Subcutaneous abdominal adipose tissue (tissue), 5 donors: ENCODE data around the gene CTNND2.

Experiments
- H3K27ac ChIP-seq: one replicate; pipeline ENCODE4 v1.7.0; 2013; ENCODE audit warnings: low read depth, mild to moderate bottlenecking, inconsistent platforms, low read length, moderate library complexity
- H3K27me3 ChIP-seq, 5 donors: one replicate each; pipeline ENCODE4 v1.7.0; 2013; ENCODE audit warnings: low read length in 5 of 5, inconsistent platforms in 1 of 5; ENCODE audit not compliant: control insufficient read depth in 5 of 5, insufficient read depth in 4 of 5
- H3K36me3 ChIP-seq, 5 donors: one replicate each; pipeline ENCODE4 v1.7.0; 2013; ENCODE audit warnings: low read length in 5 of 5; ENCODE audit not compliant: control insufficient read depth in 5 of 5, insufficient read depth in 5 of 5
- H3K4me1 ChIP-seq, 5 donors: one replicate each; pipeline ENCODE4 v1.7.0; 2013; ENCODE audit warnings: low read length in 5 of 5, mild to moderate bottlenecking in 3 of 5, moderate library complexity in 1 of 5; ENCODE audit not compliant: control insufficient read depth in 5 of 5, insufficient read depth in 5 of 5
- H3K4me3 ChIP-seq, 5 donors: one replicate each; pipeline ENCODE4 v1.7.0; 2013; ENCODE audit warnings: low read length in 5 of 5, low read depth in 1 of 5
- H3K9ac ChIP-seq, 5 donors: one replicate each; pipeline ENCODE4 v1.7.0; 2013; ENCODE audit warnings: low read length in 5 of 5, mild to moderate bottlenecking in 4 of 5, moderate library complexity in 3 of 5
- H3K9me3 ChIP-seq, 5 donors: one replicate each; pipeline ENCODE4 v1.7.0; 2013; ENCODE audit warnings: low read length in 5 of 5; ENCODE audit not compliant: control insufficient read depth in 5 of 5
- donor health status: healthy.
- donor health status: healthy.
- donor health status: healthy.
- donor health status: healthy.
- donor health status: healthy.

CTNND2 gene

GRCh38 chr5:11758321-11758720 is 145.9 kb downstream of the CTNND2 start:
- H3K4me3 ChIP-seq: no peak overlapping the region
- H3K27ac ChIP-seq: no peak overlapping the region
- no peaks in the 10 kb centered on the region for H3K36me3 ChIP-seq
- no peak overlapping the region for H3K9ac ChIP-seq
- no peaks in the 10 kb centered on the region for H3K27me3 ChIP-seq
- H3K9me3 ChIP-seq: no peaks in the 10 kb centered on the region
- no peaks in the 10 kb centered on the region for H3K4me1 ChIP-seq

DNA sequence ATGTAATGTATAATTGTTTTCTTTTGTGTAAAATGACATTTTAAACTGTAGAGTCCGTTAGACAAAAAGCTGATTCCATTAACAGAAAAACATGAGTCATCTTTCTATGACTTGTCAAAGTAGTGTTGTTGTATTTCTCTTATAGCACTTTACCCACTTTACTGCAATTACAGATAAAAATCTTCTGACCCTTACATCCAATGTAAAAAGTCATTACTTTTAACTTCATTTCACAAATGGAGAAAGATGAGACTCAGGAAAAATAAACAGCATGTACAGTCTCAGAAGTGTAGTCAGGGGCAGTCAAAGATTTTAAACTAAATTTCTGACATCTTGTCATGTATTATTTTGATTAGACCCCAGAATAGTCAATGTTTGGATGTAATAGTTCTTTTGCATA is 146.6 kb downstream of the CTNND2 start:
- H3K9ac ChIP-seq: no peak overlapping the region
- no peak overlapping the region for H3K4me3 ChIP-seq
- no peaks in the 10 kb centered on the region for H3K36me3 ChIP-seq
- no peaks in the 10 kb centered on the region for H3K4me1 ChIP-seq
- no peak overlapping the region for H3K27ac ChIP-seq
- H3K27me3 ChIP-seq: no peaks in the 10 kb centered on the region
- H3K9me3 ChIP-seq: no peaks in the 10 kb centered on the region

DNA sequence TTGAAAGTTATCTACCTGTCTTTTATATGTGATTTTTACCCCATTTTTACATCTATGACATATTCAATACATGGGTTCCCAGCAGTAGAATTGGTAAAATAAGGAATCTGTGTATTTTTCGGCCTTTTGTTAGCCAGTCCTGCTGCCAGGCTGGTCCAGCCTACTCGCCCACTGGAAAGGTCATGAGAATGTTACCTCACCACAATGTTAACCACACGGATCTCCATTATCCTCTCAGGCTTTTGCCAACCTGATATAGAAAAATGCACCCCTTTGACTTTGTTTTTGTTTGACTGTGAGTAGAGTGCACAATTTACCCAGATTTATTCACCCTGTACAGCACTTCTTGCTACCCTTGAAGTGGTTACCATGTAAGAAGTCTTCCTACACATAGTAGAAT is 167.2 kb downstream of the CTNND2 start:
- Histone ChIP-seq H3K9ac (no peak overlapping the region), H3K9me3 (peaks cover 0 to 3% (median 0%) of the 10 kb centered on the region in 5 donors), H3K27me3 (no peaks in the 10 kb centered on the region), H3K27ac (no peak overlapping the region), H3K36me3 (no peaks in the 10 kb centered on the region), H3K4me1 (no peaks in the 10 kb centered on the region), H3K4me3 (no peak overlapping the region)

- Histone ChIP-seq H3K4me3 (no peak overlapping the region), H3K27ac (no peak overlapping the region), H3K27me3 (no peaks in the 10 kb centered on the region), H3K9ac (no peak overlapping the region), H3K36me3 (no peaks in the 10 kb centered on the region), H3K9me3 (peaks cover 0 to 3% (median 0%) of the 10 kb centered on the region in 5 donors), H3K4me1 (no peaks in the 10 kb centered on the region)
Measured at GRCh38 chr5:11734369-11734768, 169.9 kb downstream of the CTNND2 start.

DNA sequence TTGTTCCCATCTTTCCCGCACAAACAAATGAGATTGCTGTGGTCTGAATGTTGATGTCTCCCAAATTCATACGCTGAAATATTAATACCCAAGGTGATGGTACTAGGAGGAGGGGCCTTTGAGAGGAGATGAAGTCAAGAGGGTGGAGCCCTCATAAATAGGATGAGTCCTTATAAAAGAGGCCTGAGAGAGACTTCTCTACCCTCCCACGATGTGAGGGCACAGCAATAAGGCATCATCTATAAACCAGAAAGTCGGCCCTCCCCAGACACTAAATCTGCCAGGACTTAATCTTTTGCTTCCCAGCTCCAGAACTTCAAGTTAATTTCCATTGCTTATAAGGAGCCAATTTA is 170.4 kb downstream of the CTNND2 start:
- Histone ChIP-seq H3K27ac (no peak overlapping the region), H3K36me3 (no peaks in the 10 kb centered on the region), H3K4me3 (no peak overlapping the region), H3K9me3 (no peaks in the 10 kb centered on the region), H3K27me3 (no peaks in the 10 kb centered on the region), H3K4me1 (no peaks in the 10 kb centered on the region), H3K9ac (no peak overlapping the region)

DNA sequence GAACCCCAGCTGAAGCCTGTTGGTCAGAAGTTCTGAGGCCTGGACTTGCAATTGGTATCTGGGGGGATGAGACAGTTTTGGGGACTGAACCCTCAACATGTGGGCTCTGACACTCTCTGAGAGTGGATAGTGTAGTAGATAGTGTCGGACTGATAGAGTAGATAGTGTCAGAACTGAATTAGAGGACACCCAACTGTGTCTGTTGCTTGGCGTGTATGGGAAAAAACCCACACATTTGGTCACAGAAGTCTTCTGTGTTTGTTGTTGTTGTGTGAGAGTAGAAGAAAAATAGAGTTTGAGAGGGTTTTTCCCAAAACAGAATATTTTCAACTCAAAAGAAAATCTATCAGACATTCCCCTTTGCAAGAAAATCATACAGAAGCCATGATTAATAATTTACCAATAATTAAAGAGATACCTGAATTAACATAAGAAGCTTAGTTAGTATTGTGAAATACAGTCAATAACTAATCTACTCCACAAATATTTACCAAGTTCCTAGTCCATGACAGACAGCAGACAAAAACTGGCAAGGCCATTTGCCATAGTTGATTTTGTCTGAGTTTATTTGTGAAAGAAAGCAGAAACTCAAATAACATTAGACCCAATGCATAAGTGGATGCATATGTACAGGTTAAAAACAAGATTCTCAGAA is 170.9 kb downstream of the CTNND2 start:
- no peak overlapping the region for H3K9ac ChIP-seq
- no peaks in the 10 kb centered on the region for H3K4me1 ChIP-seq
- H3K27ac ChIP-seq: no peak overlapping the region
- H3K9me3 ChIP-seq: no peaks in the 10 kb centered on the region
- no peaks in the 10 kb centered on the region for H3K27me3 ChIP-seq
- H3K4me3 ChIP-seq: no peak overlapping the region
- no peaks in the 10 kb centered on the region for H3K36me3 ChIP-seq

DNA sequence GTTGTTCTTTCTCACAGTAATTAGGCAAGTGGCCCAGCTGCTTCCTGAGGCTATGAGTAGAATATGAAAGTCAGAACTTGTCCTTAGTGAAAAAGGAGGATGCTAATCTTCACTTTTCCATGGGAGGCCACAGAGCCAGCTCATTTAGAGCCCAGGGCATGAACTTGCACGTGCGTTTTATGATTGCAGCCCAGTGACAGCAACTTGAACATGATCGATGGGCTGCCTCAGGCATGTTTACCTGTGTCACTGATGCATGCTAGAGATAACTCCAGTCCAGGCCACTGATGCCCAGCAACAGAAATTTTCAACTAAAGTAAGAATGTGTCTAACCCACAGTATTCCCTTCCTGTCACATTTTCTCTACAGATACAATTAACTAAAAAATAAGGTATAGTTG is 179.3 kb downstream of the CTNND2 start:
- H3K4me3 ChIP-seq: no peak overlapping the region

GRCh38 chr5:11719888-11720481 is 184.3 kb downstream of the CTNND2 start:
- Histone ChIP-seq H3K9ac (no peak overlapping the region), H3K9me3 (no peaks in the 10 kb centered on the region)

More for the DNA sequence above, 179.3 kb downstream of the CTNND2 start:
- Histone ChIP-seq H3K4me1 (no peaks in the 10 kb centered on the region), H3K9ac (no peak overlapping the region), H3K9me3 (no peaks in the 10 kb centered on the region), H3K36me3 (no peaks in the 10 kb centered on the region), H3K27me3 (no peaks in the 10 kb centered on the region), H3K27ac (no peak overlapping the region)

DNA sequence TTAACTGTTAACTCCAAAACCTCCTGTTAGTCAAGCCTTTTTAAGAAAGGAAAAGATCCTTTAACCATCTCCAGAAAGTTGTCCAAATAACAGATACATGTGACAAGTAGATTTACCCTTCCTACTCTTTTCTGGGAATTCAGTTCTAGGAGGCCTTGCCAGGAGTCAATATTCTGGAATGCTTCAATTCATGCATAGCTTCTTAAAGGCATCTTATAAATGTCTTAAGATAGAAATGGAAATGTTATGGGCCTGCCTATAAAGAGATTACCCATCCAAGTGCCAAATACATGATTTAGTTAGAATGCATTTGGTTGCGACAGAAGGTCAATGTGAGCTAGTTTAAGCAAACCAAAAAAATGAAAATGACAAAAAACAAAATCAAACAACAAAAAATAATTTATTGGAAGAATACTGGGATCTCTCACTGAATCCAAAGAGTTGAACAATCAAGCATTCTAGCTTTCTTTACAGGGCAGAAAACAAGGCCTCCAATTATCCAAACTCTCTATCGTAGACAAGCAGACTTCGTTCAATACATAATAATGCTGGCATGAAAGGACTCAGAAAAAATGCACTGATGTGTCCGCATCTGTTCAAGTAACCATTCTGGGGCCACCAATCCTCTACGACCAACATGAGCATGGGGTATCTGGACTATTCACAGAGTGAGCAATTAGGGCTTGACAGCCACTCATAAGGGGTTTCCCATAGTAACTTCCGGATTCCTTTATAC is 188.6 kb downstream of the CTNND2 start:
- no peaks in the 10 kb centered on the region for H3K27me3 ChIP-seq
- H3K4me3 ChIP-seq: no peak overlapping the region
- no peaks in the 10 kb centered on the region for H3K4me1 ChIP-seq
- H3K9me3 ChIP-seq: no peaks in the 10 kb centered on the region
- H3K36me3 ChIP-seq: no peaks in the 10 kb centered on the region
- no peak overlapping the region for H3K27ac ChIP-seq
- H3K9ac ChIP-seq: no peak overlapping the region

More at GRCh38 chr5:11719888-11720481, 184.3 kb downstream of the CTNND2 start:
- no peak overlapping the region for H3K27ac ChIP-seq
- no peaks in the 10 kb centered on the region for H3K36me3 ChIP-seq
- no peaks in the 10 kb centered on the region for H3K4me1 ChIP-seq
- H3K27me3 ChIP-seq: no peaks in the 10 kb centered on the region
- no peak overlapping the region for H3K4me3 ChIP-seq

GRCh38 chr5:11711932-11712331 is 192.3 kb downstream of the CTNND2 start:
- no peaks in the 10 kb centered on the region for H3K4me1 ChIP-seq
- no peaks in the 10 kb centered on the region for H3K9me3 ChIP-seq
- no peak overlapping the region for H3K9ac ChIP-seq
- H3K36me3 ChIP-seq: no peaks in the 10 kb centered on the region
- H3K27me3 ChIP-seq: no peaks in the 10 kb centered on the region
- H3K4me3 ChIP-seq: no peak overlapping the region
- no peak overlapping the region for H3K27ac ChIP-seq
